Uterus (tissue), 4 donors: ENCODE measurements around the gene TMEM185B. TPM values are rescaled to one million over a fixed set of nuclear protein-coding genes. Genes with fewer than 3 reads are reported as not detected.
"Not testable (repeated sequence)": the region's sequence is repeated elsewhere in the genome, so short reads cannot be mapped to it uniquely, and the experiment has no call there.

ENCODE experiments used
- DNase-seq, 2 donors: peaks; one replicate each; pipeline ENCODE4 v3.0.0-alpha.2; 2019 to 2020
- H3K27ac ChIP-seq, 2 donors: fragments of 200-600 bp; sonication (generic); 1 replicate in 1 of 2; 2 replicates in 1 of 2; pipeline ENCODE4 v1.5.1; 2016 to 2018
- H3K27me3 ChIP-seq, 2 donors: fragments of 200-600 bp; sonication (generic); one replicate each; pipeline ENCODE4 v1.5.1; 2018 to 2019; ENCODE audit warnings: control low read depth in 1 of 2
- H3K36me3 ChIP-seq, 2 donors: fragments of 200-600 bp; sonication (generic); one replicate each; pipeline ENCODE4 v1.5.1; 2019; ENCODE audit warnings: control low read depth in 1 of 2
- H3K4me1 ChIP-seq, 2 donors: fragments of 200-600 bp; sonication (generic); one replicate each; pipeline ENCODE4 v1.5.1; 2018 to 2019; ENCODE audit warnings: control low read depth in 1 of 2
- H3K4me3 ChIP-seq, 2 donors: fragments of 200-600 bp; sonication (generic); 1 replicate in 1 of 2; 2 replicates in 1 of 2; pipeline ENCODE4 v1.5.1; 2018 to 2019; ENCODE audit warnings: mild to moderate bottlenecking in 1 of 2
- H3K9me3 ChIP-seq, 2 donors: fragments of 200-600 bp; sonication (generic); one replicate each; pipeline ENCODE4 v1.5.1; 2019; ENCODE audit warnings: control low read depth in 1 of 2
- CTCF ChIP-seq, 4 experiments: fragments of 200-600 bp in 2 of 4; fragments of 450-650 bp in 2 of 4; sonication (generic) in 2 of 4; IDR thresholded peaks; one replicate each; pipeline ENCODE4 v1.5.1; 2016 to 2019; ENCODE audit warnings: antibody characterized with exemption in 4 of 4, mild to moderate bottlenecking in 2 of 4, moderate library complexity in 1 of 4
- POLR2A ChIP-seq, 2 donors: fragments of 450-650 bp; IDR thresholded peaks; one replicate each; pipeline ENCODE4 v1.6.1; 2016; ENCODE audit warnings: antibody characterized with exemption in 2 of 2, mild to moderate bottlenecking in 1 of 2, moderate library complexity in 1 of 2
- intact Hi-C: fragments of 100-400 bp; cut with DNase I; formaldehyde crosslinking; loops from one replicate; pipeline ENCODE4 v1.15.1; 2023; ENCODE audit warnings: low total_unique reads
- total RNA-seq, 4 donors: library from RNA; depleted of rRNA in 3 of 4; stranded (reverse); fragments of >200 nt in 3 of 4; gene quantifications; one replicate each; pipeline versions ENCODE4 v1.1.0 to v1.2.4, GENCODE V29; 2014 to 2023
- donor health status: DM: yes; HTN: yes; CAD: no.

Gene TMEM185B
- total RNA-seq, 4 donors from 2014 or later, result 11.5 to 34.6 (median 22.0) TPM

GRCh38 chr2:120260736-120261135 is 37.5 kb upstream of the TMEM185B start:
- no peaks in the 10 kb centered on the region for H3K27me3 ChIP-seq
- no peak overlapping the region for H3K27ac ChIP-seq
- TF ChIP-seq POLR2A (IDR thresholded peaks at IDR 0.05) (no peak), CTCF (IDR thresholded peaks at IDR 0.05) (no peak)
- intact Hi-C loops, result no loop called here
- no peak overlapping the region for H3K4me3 ChIP-seq
- no peak for DNase-seq
- no peaks in the 10 kb centered on the region for H3K4me1 ChIP-seq
- H3K36me3 ChIP-seq, result no peaks in the 10 kb centered on the region
- H3K9me3 ChIP-seq, result no peaks in the 10 kb centered on the region

- DNase-seq, intact Hi-C loops, H3K9me3 ChIP-seq: not testable (repeated sequence)
Measured at GRCh38 chr2:120259939-120260338, 36.7 kb upstream of the TMEM185B start.

GRCh38 chr2:120258196-120258595 is 35.0 kb upstream of the TMEM185B start:
- Histone ChIP-seq H3K4me1 (no peaks in the 10 kb centered on the region), H3K27me3 (no peaks in the 10 kb centered on the region), H3K27ac (no peak overlapping the region), H3K9me3 (no peaks in the 10 kb centered on the region), H3K4me3 (no peak overlapping the region), H3K36me3 (no peaks in the 10 kb centered on the region)
- intact Hi-C loops, result no loop called here
- TF ChIP-seq CTCF (IDR thresholded peaks at IDR 0.05) (no peak), POLR2A (IDR thresholded peaks at IDR 0.05) (no peak)
- DNase-seq, result no peak

More at GRCh38 chr2:120259939-120260338, 36.7 kb upstream of the TMEM185B start:
- not testable (repeated sequence) for H3K27ac ChIP-seq, H3K36me3 ChIP-seq, H3K4me1 ChIP-seq, H3K4me3 ChIP-seq, H3K27me3 ChIP-seq

GRCh38 chr2:120257522-120257921 is 34.3 kb upstream of the TMEM185B start:
- Histone ChIP-seq H3K27me3 (no peaks in the 10 kb centered on the region), H3K36me3 (no peaks in the 10 kb centered on the region), H3K9me3 (no peaks in the 10 kb centered on the region), H3K4me1 (no peaks in the 10 kb centered on the region), H3K4me3 (no peak overlapping the region), H3K27ac (no peak overlapping the region)
- DNase-seq, result no peak
- no peak for TF ChIP-seq CTCF (IDR thresholded peaks at IDR 0.05)
- TF ChIP-seq POLR2A (IDR thresholded peaks at IDR 0.05), result no peak
- intact Hi-C loops, result no loop called here

- Histone ChIP-seq H3K36me3 (no peaks in the 10 kb centered on the region), H3K4me3 (no peak overlapping the region), H3K27ac (no peak overlapping the region), H3K27me3 (no peaks in the 10 kb centered on the region), H3K9me3 (no peaks in the 10 kb centered on the region), H3K4me1 (no peaks in the 10 kb centered on the region)
- no peak for TF ChIP-seq POLR2A (IDR thresholded peaks at IDR 0.05)
- no peak for TF ChIP-seq CTCF (IDR thresholded peaks at IDR 0.05)
- DNase-seq, result no peak
- intact Hi-C loops, result no loop called here
Measured at GRCh38 chr2:120256651-120257000, 33.4 kb upstream of the TMEM185B start.

GRCh38 chr2:120255986-120256650 is 32.9 kb upstream of the TMEM185B start:
- no peak for TF ChIP-seq CTCF (IDR thresholded peaks at IDR 0.05)
- TF ChIP-seq POLR2A (IDR thresholded peaks at IDR 0.05), result no peak
- no peaks in the 10 kb centered on the region for H3K27me3 ChIP-seq
- no peak overlapping the region for H3K27ac ChIP-seq
- intact Hi-C loops, result no loop called here
- H3K9me3 ChIP-seq, result no peaks in the 10 kb centered on the region
- H3K4me3 ChIP-seq, result no peak overlapping the region
- no peaks in the 10 kb centered on the region for H3K36me3 ChIP-seq
- H3K4me1 ChIP-seq, result no peaks in the 10 kb centered on the region
- DNase-seq, result no peak
